HEK293T (cell line): Measurements from ENCODE around the gene SMARCC1.
"Not testable (repeated sequence)": the region's sequence is repeated elsewhere in the genome, so short reads cannot be mapped to it uniquely, and the experiment has no call there.

Experiments used
- CTCF ChIA-PET: fragments of 350-600 bp; formaldehyde crosslinking; extraction: SDS; loops from one replicate; lab custom pipeline; 2021; ENCODE audit warnings: antibody characterized with exemption, inconsistent platforms; lab: Yijun Ruan, JAX
- POLR2A ChIA-PET: fragments of 350-600 bp; formaldehyde crosslinking; extraction: SDS; loops from one replicate; lab custom pipeline; 2020; ENCODE audit warnings: antibody characterized with exemption, inconsistent platforms; lab: Yijun Ruan, JAX
- DNase-seq: peaks from one replicate; pipeline ENCODE4 v3.0.0; 2012; ENCODE audit warnings: mixed read lengths; ENCODE audit errors: extremely low spot score
- ARNT ChIP-seq: fragments of 450-650 bp; IDR thresholded peaks from 2 replicates; pipeline ENCODE4 v1.6.1; 2017; ENCODE audit warnings: mild to moderate bottlenecking
- BHLHE40 ChIP-seq: fragments of 450-650 bp; IDR thresholded peaks from 2 replicates; pipeline ENCODE4 v1.6.1; 2016; ENCODE audit warnings: mild to moderate bottlenecking, moderate library complexity, borderline replicate concordance
- CTBP1 ChIP-seq: fragments of 450-650 bp; IDR thresholded peaks from 2 replicates; pipeline ENCODE4 v1.6.1; 2016; ENCODE audit warnings: borderline replicate concordance
- ELF4 ChIP-seq: fragments of 450-650 bp; IDR thresholded peaks from 2 replicates; pipeline ENCODE4 v1.6.1; 2017; ENCODE audit warnings: antibody characterized with exemption
- FOXA1 ChIP-seq: fragments of 450-650 bp; IDR thresholded peaks from 2 replicates; pipeline ENCODE4 v1.6.1; 2016; ENCODE audit warnings: mild to moderate bottlenecking
- FOXK2 ChIP-seq: fragments of 450-650 bp; IDR thresholded peaks from 2 replicates; pipeline ENCODE4 v1.6.1; 2016; ENCODE audit warnings: mild to moderate bottlenecking
- FOXM1 ChIP-seq: fragments of 450-650 bp; IDR thresholded peaks from 2 replicates; pipeline ENCODE4 v1.6.1; 2017; ENCODE audit warnings: mild to moderate bottlenecking, borderline replicate concordance
- HDGF ChIP-seq: fragments of 450-650 bp; IDR thresholded peaks from 2 replicates; pipeline ENCODE4 v1.6.1; 2017; ENCODE audit warnings: antibody characterized with exemption, borderline replicate concordance
- L3MBTL2 ChIP-seq: fragments of 450-650 bp; conservative IDR thresholded peaks from 2 replicates; pipeline ENCODE4 v1.6.1; 2016; ENCODE audit warnings: mild to moderate bottlenecking
- LEF1 ChIP-seq: fragments of 450-650 bp; IDR thresholded peaks from 2 replicates; pipeline ENCODE4 v1.6.1; 2017; ENCODE audit warnings: mild to moderate bottlenecking, borderline replicate concordance
- NFRKB ChIP-seq: fragments of 450-650 bp; IDR thresholded peaks from 2 replicates; pipeline ENCODE4 v1.6.1; 2016; ENCODE audit warnings: mild to moderate bottlenecking, moderate library complexity
- PKNOX1 ChIP-seq: fragments of 450-650 bp; IDR thresholded peaks from 2 replicates; pipeline ENCODE4 v1.6.1; 2016
- SP1 ChIP-seq: fragments of 450-650 bp; IDR thresholded peaks from 2 replicates; pipeline ENCODE4 v1.6.1; 2017
- SUZ12 ChIP-seq: fragments of 450-650 bp; IDR thresholded peaks from 2 replicates; pipeline ENCODE4 v1.6.1; 2016; ENCODE audit warnings: mild to moderate bottlenecking
- TARDBP ChIP-seq: fragments of 450-650 bp; IDR thresholded peaks from 2 replicates; pipeline ENCODE4 v1.6.1; 2016
- ZNF384 ChIP-seq: fragments of 450-650 bp; IDR thresholded peaks from 2 replicates; pipeline ENCODE4 v1.6.1; 2016

The SMARCC1 gene

GRCh38 chr3:47717448-47717847 is 64.2 kb downstream of the SMARCC1 start:
- POLR2A ChIA-PET, CTCF ChIA-PET, DNase-seq: not testable (repeated sequence)
- TF ChIP-seq PKNOX1 = 0 out of 2 replicates have a peak, but pooled peaks have one; percentile 41

DNA sequence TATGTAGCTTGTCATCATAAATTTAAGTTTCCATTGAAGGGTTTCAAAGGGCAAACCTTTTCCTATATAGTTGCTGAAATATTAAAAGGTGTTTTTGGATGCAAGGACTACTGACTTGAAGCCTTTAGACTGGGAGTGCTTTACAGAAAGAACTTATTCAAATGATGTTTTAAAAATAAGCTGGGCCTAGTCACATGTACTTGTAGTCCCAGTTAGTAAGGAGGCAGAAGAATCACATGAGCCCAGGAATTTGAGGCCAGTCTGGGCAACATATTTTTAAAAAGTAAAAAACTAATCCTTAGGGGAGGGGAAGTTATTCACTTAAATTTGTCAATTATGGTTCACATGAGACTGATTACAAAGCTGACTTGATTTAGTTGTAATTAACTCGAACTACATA is 65.0 kb downstream of the SMARCC1 start:
- TF ChIP-seq L3MBTL2 (no peak), ZNF384 (no peak), NFRKB (no peak), FOXK2 (no peak), TARDBP (no peak), ARNT (no peak), BHLHE40 (no peak), FOXM1 (no peak), PKNOX1 (no peak)
- ChIA-PET POLR2A (no interaction called here), CTCF (no interaction called here)
- no peak for DNase-seq

DNA sequence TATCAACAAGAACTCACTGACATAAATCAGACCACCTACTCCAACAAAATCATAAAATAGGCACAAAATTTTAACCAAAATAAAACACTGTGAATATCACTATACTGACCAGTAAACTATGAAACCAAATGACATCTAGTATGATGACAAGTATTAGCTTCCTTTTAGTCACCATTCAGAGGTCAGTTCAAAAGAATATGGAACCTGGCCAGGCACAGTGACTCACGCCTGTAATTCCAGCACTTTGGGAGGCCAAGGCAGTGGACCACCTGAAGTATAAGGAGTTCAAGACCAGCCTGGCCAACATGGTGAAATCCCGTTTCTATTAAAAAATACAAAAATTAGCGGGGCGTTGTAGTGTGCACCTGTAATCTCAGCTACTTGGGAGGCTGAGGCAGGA is 65.8 kb downstream of the SMARCC1 start:
- DNase-seq = no peak
- POLR2A ChIA-PET = no interaction called here
- TF ChIP-seq TARDBP = no peak
- TF ChIP-seq HDGF = no peak
- TF ChIP-seq ZNF384 = no peak
- no peak for TF ChIP-seq FOXA1
- no peak for TF ChIP-seq CTBP1
- TF ChIP-seq SUZ12 = no peak
- TF ChIP-seq FOXM1 = no peak
- TF ChIP-seq ELF4 = no peak
- TF ChIP-seq PKNOX1 = no peak
- TF ChIP-seq BHLHE40 = no peak
- TF ChIP-seq NFRKB = no peak
- TF ChIP-seq L3MBTL2 = no peak
- TF ChIP-seq SP1 = no peak
- no peak for TF ChIP-seq ARNT
- TF ChIP-seq LEF1 = no peak
- no peak for TF ChIP-seq FOXK2
- CTCF ChIA-PET = no interaction called here

GRCh38 chr3:47714606-47715005 is 67.1 kb downstream of the SMARCC1 start:
- CTCF ChIA-PET = interaction anchor here (1.0 kb wide), 1 partner anchor 8 kb away, joined by 3 read pairs; no protein-coding TSS in a partner anchor
- POLR2A ChIA-PET = no interaction called here
- TF ChIP-seq SUZ12 (no peak), FOXM1 (no peak), ZNF384 (no peak)
- no peak for DNase-seq

GRCh38 chr3:47713655-47714054 is 68.0 kb downstream of the SMARCC1 start:
- no peak for DNase-seq
- ChIA-PET POLR2A (no interaction called here), CTCF (no interaction called here)
- no peak for TF ChIP-seq FOXA1

GRCh38 chr3:47712398-47712797 is 69.3 kb downstream of the SMARCC1 start:
- CTCF ChIA-PET = no interaction called here
- DNase-seq = no peak
- POLR2A ChIA-PET = no interaction called here
- TF ChIP-seq FOXA1 = no peak
- TF ChIP-seq ZNF384 = no peak

DNA sequence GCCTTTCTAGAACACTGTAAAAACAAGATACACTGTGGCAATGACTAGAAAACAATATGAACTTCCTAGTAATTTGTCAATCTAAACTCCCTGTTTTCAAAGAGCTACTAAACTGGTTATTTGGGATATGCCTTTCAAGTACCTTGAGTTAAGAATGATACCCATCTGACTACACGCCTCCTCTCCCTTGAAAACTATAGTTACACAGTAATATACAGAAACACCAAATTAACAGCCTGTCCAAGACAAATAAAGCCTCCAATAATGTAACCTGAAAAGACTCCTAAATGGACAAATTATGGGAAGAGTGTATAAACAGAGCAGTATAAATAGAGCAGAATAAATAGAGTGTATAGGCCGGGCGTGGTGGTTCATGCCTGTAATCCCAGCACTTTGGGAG is 70.1 kb downstream of the SMARCC1 start:
- DNase-seq = no peak
- CTCF ChIA-PET = no interaction called here
- TF ChIP-seq FOXM1 = no peak
- TF ChIP-seq ZNF384 = no peak
- TF ChIP-seq SP1 = no peak
- TF ChIP-seq HDGF = no peak
- no peak for TF ChIP-seq NFRKB
- no peak for TF ChIP-seq FOXK2
- no peak for TF ChIP-seq LEF1
- no peak for TF ChIP-seq L3MBTL2
- TF ChIP-seq SUZ12 = no peak
- TF ChIP-seq PKNOX1 = no peak
- no peak for TF ChIP-seq CTBP1
- TF ChIP-seq FOXA1 = no peak
- no peak for TF ChIP-seq BHLHE40
- no peak for TF ChIP-seq TARDBP
- TF ChIP-seq ELF4 = no peak
- TF ChIP-seq ARNT = no peak
- POLR2A ChIA-PET = no interaction called here
